Retinal pigment epithelial cell (primary cell): ENCODE results near the gene DPP6.

Experiments
- DNase-seq: peaks from one replicate; pipeline ENCODE4 v3.0.0-alpha.2; 2010; ENCODE audit warnings: low read depth
- H3K4me3 ChIP-seq: 2 replicates; pipeline ENCODE4 v1.5.1; 2011; ENCODE audit warnings: mild to moderate bottlenecking, low read length, control low read depth, moderate library complexity
- TF ChIP-seq, protein P1 (sequence below): conservative IDR thresholded peaks from 2 replicates; pipeline ENCODE4 v1.5.1; 2011; ENCODE audit warnings: low read depth, low read length, control low read depth, inconsistent platforms

The DPP6 gene

DNA sequence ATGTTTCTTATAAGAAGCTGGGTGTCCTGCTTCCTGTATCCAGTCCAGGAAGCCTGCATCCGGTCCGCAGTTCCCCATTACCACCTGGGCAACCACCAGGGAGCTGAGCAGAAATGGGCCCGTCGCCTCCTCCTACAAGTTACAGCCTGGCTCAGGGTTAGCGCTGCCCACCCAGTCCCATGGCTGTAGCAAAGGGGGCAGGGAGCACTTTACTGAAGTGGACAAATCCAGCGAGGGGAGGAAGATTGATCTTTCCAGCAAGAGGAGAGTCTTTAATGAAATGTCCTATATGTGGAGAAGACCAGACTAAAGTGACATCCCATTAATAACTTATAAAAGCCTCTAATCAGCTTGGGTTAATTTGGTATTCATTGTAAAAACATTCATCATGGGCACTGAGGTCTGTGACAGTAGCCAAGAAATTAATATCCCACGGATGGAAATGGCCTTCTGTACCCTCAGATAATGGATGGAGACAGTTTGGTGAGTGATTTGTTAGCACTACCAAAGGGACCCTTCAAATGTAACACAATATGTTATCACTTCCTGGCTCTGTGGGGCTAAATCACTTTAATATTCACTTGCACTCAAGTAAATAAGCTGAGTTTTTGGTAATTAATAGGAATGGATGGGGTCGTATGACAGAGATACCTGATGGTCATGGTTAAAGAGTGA, 627.3 kb downstream of the DPP6 start:
- TF ChIP-seq, protein P1, sequence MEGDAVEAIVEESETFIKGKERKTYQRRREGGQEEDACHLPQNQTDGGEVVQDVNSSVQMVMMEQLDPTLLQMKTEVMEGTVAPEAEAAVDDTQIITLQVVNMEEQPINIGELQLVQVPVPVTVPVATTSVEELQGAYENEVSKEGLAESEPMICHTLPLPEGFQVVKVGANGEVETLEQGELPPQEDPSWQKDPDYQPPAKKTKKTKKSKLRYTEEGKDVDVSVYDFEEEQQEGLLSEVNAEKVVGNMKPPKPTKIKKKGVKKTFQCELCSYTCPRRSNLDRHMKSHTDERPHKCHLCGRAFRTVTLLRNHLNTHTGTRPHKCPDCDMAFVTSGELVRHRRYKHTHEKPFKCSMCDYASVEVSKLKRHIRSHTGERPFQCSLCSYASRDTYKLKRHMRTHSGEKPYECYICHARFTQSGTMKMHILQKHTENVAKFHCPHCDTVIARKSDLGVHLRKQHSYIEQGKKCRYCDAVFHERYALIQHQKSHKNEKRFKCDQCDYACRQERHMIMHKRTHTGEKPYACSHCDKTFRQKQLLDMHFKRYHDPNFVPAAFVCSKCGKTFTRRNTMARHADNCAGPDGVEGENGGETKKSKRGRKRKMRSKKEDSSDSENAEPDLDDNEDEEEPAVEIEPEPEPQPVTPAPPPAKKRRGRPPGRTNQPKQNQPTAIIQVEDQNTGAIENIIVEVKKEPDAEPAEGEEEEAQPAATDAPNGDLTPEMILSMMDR: no peak
- DNase-seq: no peak
- no peak overlapping the region for H3K4me3 ChIP-seq

DNA sequence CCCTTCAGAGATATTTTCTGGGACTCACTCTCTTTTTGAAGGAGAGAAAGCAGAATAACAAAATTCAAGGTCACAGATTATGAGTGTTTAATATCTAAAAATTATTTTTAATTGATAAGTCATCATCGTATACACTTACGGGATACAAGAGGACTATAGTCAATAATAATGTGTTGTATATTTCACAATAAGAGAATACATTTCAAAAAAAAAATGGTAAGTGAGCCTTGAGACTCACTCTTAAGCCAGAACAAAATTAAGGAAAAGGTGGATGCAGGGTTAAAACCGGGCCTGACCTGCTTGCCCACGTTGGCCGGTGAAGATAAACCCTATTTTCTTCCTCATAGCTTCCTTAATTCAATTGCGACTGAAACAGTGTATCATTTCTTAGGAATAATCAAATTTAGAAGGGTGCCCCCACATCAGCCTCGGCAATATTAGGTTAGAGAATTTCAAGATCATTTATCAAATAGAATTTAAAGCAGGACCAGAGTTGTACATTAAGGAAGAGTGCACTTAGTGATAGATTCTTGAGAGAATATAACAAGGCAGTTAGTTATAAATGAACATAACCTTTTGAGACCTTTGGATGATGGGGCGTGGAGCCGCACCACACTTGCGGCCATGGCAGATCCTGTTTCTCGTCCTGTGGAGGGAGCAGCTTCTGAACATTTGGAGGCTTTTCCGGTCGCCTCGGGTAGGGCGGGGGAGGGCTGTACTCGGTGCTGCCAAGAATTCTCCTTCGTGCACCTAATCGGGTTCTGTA, 628.9 kb downstream of the DPP6 start:
- no peak for DNase-seq
- H3K4me3 ChIP-seq: no peak overlapping the region
- TF ChIP-seq, protein P1: no peak

DNA sequence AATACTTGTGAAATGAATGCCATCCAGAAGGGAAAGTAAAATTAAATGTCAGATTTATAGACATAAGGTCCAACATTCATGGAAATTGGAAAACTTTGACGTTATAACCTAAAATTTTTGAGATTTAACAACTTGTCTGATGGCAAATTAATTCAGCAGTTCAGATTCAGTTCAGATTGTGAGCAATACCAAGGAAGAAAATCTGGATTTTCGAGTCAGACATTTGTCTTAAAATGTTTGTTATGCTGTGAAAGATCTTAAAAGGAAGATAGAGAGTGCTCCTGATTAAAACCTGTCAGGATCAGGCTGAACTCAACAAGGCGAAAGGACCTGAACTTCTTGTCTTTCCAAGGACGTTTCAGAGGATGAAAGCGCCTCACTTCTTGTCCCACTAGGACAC, 629.8 kb downstream of the DPP6 start:
- TF ChIP-seq, protein P1: no peak
- H3K4me3 ChIP-seq: no peak overlapping the region
- no peak for DNase-seq

GRCh38 chr7:154684666-154685563, 632.7 kb downstream of the DPP6 start:
- TF ChIP-seq, protein P1: no peak
- DNase-seq: no peak
- H3K4me3 ChIP-seq: no peak overlapping the region

DNA sequence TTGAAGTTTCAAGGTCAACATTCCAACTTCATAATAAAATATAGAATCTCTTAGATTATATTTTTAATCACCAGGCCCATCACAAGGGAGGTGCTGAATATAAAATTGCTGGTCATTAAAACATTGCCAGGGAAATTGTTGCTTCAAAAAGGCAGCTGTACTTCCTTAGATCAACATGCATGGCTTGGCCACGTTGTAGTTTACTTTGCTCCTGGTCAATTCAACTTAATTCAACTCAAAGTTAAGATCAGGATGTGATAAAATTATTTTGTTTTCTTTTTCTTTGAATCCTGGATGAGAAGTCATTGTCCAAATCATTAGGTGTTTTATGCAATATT, 633.3 kb downstream of the DPP6 start:
- no peak for DNase-seq
- TF ChIP-seq, protein P1: no peak
- H3K4me3 ChIP-seq: no peak overlapping the region

DNA sequence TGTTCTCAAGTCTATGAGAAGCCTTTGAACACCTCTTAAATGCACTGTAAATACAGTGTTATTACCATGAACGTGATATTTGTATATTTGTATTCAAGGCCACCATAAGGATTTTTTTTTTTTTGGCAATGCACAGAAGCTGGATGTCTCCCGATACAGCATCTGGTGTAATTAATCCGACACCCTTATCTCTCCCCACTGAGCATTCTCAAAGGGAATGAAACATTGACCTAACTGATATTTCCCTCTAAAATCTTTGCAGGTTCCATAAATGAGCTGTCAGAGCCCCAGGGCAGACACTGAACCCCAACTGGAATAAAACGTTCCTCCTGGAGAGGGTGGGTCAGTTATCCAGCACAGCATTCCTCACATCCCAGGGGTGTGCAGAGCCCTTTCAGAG, 634.1 kb downstream of the DPP6 start:
- DNase-seq: no peak

More for the DNA sequence above, 634.1 kb downstream of the DPP6 start:
- H3K4me3 ChIP-seq: no peak overlapping the region
- TF ChIP-seq, protein P1: no peak
